SK-N-SH treated with all-trans-retinoic acid at 6 μM for 48 hours (cell line): ENCODE measurements around the gene SC5D.

ENCODE experiments used
- ARNTL ChIP-seq: fragments of 450-650 bp; formaldehyde crosslinking; IDR thresholded peaks from 2 replicates; pipeline ENCODE4 v1.5.0; 2020; ENCODE audit warnings: low read depth, mild to moderate bottlenecking, moderate library complexity, borderline replicate concordance
- BACH2 ChIP-seq: fragments of 250-450 bp; sonication (Bioruptor Pico); IDR thresholded peaks from 2 replicates; pipeline ENCODE4 v1.9.0; 2021; ENCODE audit warnings: mild to moderate bottlenecking, borderline replicate concordance
- CSRNP3 ChIP-seq: fragments of 250-450 bp; sonication (Bioruptor Pico); IDR thresholded peaks from 2 replicates; pipeline ENCODE4 v1.5.1; 2021; ENCODE audit warnings: mild to moderate bottlenecking, moderate library complexity
- ESRRG ChIP-seq: fragments of 250-450 bp; sonication (Bioruptor Pico); IDR thresholded peaks from 2 replicates; pipeline ENCODE4 v1.6.1; 2021; ENCODE audit warnings: mild to moderate bottlenecking
- GLIS3 ChIP-seq: fragments of 250-450 bp; sonication (Bioruptor Pico); IDR thresholded peaks from 2 replicates; pipeline ENCODE4 v1.5.0; 2020; ENCODE audit warnings: mild to moderate bottlenecking, moderate library complexity
- PATZ1 ChIP-seq: fragments of 250-450 bp; sonication (Bioruptor Pico); IDR thresholded peaks from 2 replicates; pipeline ENCODE4 v1.8.0; 2020; ENCODE audit warnings: mild to moderate bottlenecking, moderate library complexity, borderline replicate concordance
- POU6F1 ChIP-seq: fragments of 250-450 bp; sonication (Bioruptor Pico); IDR thresholded peaks from 2 replicates; pipeline ENCODE4 v1.8.0; 2021; ENCODE audit warnings: low read depth, mild to moderate bottlenecking, moderate library complexity, borderline replicate concordance
- PPARA ChIP-seq: fragments of 250-450 bp; sonication (Bioruptor Pico); IDR thresholded peaks from 2 replicates; pipeline ENCODE4 v1.5.0; 2020; ENCODE audit warnings: mild to moderate bottlenecking, borderline replicate concordance
- RARB ChIP-seq: fragments of 250-450 bp; sonication (Bioruptor Pico); IDR thresholded peaks from 2 replicates; pipeline ENCODE4 v1.8.0; 2021; ENCODE audit warnings: mild to moderate bottlenecking, moderate library complexity
- TSHZ2 ChIP-seq: fragments of 250-450 bp; sonication (Bioruptor Pico); IDR thresholded peaks from 2 replicates; pipeline ENCODE4 v1.5.0; 2020; ENCODE audit warnings: mild to moderate bottlenecking, moderate library complexity
- ZC3H10 ChIP-seq: fragments of 250-450 bp; sonication (Bioruptor Pico); IDR thresholded peaks from 2 replicates; pipeline ENCODE4 v1.5.1; 2021; ENCODE audit warnings: mild to moderate bottlenecking, moderate library complexity
- ZFP30 ChIP-seq: fragments of 450-650 bp; formaldehyde crosslinking; IDR thresholded peaks from 2 replicates; pipeline ENCODE4 v1.5.0; 2022; ENCODE audit warnings: mild to moderate bottlenecking, moderate library complexity
- ZNF565 ChIP-seq: fragments of 450-650 bp; formaldehyde crosslinking; conservative IDR thresholded peaks from 2 replicates; pipeline ENCODE4 v1.5.0; 2020; ENCODE audit warnings: low read depth, mild to moderate bottlenecking, moderate library complexity

- no peak for TF ChIP-seq ZNF565 (CRISPR knock-in tag)
- TF ChIP-seq PATZ1 (CRISPR knock-in tag), result no peak
- no peak for TF ChIP-seq RARB (CRISPR knock-in tag)
- no peak for TF ChIP-seq BACH2
- no peak for TF ChIP-seq CSRNP3 (CRISPR knock-in tag)
- no peak for TF ChIP-seq ZFP30 (CRISPR knock-in tag)
- no peak for TF ChIP-seq ARNTL (CRISPR knock-in tag)
- TF ChIP-seq TSHZ2 (CRISPR knock-in tag), result no peak
- TF ChIP-seq ESRRG (CRISPR knock-in tag), result no peak
- no peak for TF ChIP-seq PPARA (CRISPR knock-in tag)
- TF ChIP-seq GLIS3 (CRISPR knock-in tag), result no peak
- no peak for TF ChIP-seq ZC3H10 (CRISPR knock-in tag)
- no peak for TF ChIP-seq POU6F1 (CRISPR knock-in tag)
Measured at GRCh38 chr11:121337740-121338272, 45.2 kb downstream of the SC5D start.
